Upper lobe of left lung (tissue), 6 donors: ENCODE data around the gene KRTAP4-9. TPM values are rescaled to one million over a fixed set of nuclear protein-coding genes. Genes with fewer than 3 reads are reported as not detected.
"Not testable (repeated sequence)": the region's sequence is repeated elsewhere in the genome, so short reads cannot be mapped to it uniquely, and the experiment has no call there.

ENCODE experiments used
- ATAC-seq, 2 donors: fragments of 200-7000 bp; cut with Tn5 transposase; one replicate each; pipeline ENCODE4 v1.9.1; 2022; ENCODE audit warnings: mild to moderate bottlenecking in 2 of 2, moderate library complexity in 2 of 2; ENCODE audit not compliant: low FRiP score in 2 of 2
- DNase-seq, 2 donors: peaks; one replicate each; pipeline ENCODE4 v3.0.0-alpha.2; 2019 to 2020
- H3K27ac ChIP-seq, 4 donors: fragments of 200-600 bp; sonication (generic); one replicate each; pipeline ENCODE4 v1.5.1; 2016 to 2019
- H3K27me3 ChIP-seq, 4 donors: fragments of 200-600 bp; sonication (generic); one replicate each; pipeline ENCODE4 v1.5.1; 2017 to 2019
- H3K36me3 ChIP-seq, 4 donors: fragments of 200-600 bp; sonication (generic); one replicate each; pipeline ENCODE4 v1.5.1; 2016 to 2019
- H3K4me1 ChIP-seq, 4 donors: fragments of 200-600 bp; sonication (generic); one replicate each; pipeline ENCODE4 v1.5.1; 2018 to 2019
- H3K4me3 ChIP-seq, 4 donors: fragments of 200-600 bp; sonication (generic); one replicate each; pipeline ENCODE4 v1.5.1; 2017 to 2019; ENCODE audit warnings: mild to moderate bottlenecking in 2 of 4, moderate library complexity in 1 of 4
- H3K9me3 ChIP-seq, 4 donors: fragments of 200-600 bp; sonication (generic); one replicate each; pipeline ENCODE4 v1.5.1; 2018 to 2019
- CTCF ChIP-seq, 6 experiments: fragments of 450-650 bp in 4 of 6; fragments of 200-600 bp in 2 of 6; sonication (generic) in 2 of 6; IDR thresholded peaks; one replicate each; pipeline ENCODE4 v1.5.1; 2016 to 2019; ENCODE audit warnings: antibody characterized with exemption in 6 of 6
- EP300 ChIP-seq, 4 donors: sonication (generic); formaldehyde crosslinking; IDR thresholded peaks; one replicate each; pipeline ENCODE4 v1.5.1; 2017; ENCODE audit warnings: antibody characterized with exemption in 4 of 4, control low read depth in 2 of 4
- POLR2A ChIP-seq, 4 donors: fragments of 450-650 bp; IDR thresholded peaks; one replicate each; pipeline ENCODE4 v1.5.1; 2016 to 2017; ENCODE audit warnings: antibody characterized with exemption in 4 of 4, mild to moderate bottlenecking in 2 of 4
- POLR2AphosphoS5 ChIP-seq, 2 donors: sonication (generic); formaldehyde crosslinking; IDR thresholded peaks; one replicate each; pipeline ENCODE4 v1.5.1; 2017; ENCODE audit warnings: antibody characterized with exemption in 2 of 2
- WGBS, 2 donors: methylation state at CpG; one replicate each; pipeline ENCODE4 v1.1.5; 2017 to 2018; 5-methylcytosine and 5-hydroxymethylcytosine counted together
- total RNA-seq, 6 donors: library from RNA; depleted of rRNA in 4 of 6; stranded (reverse); fragments of >200 nt in 4 of 6; gene quantifications; one replicate each; pipeline versions ENCODE4 v1.1.0 to v1.2.1, GENCODE V29; 2016 to 2021
- donor health status: DM: no; HTN: no; CAD: no; lungs with moderate emphysema.
- donor health status: DM: no; HTN: yes; CAD: no; lungs with severe emphysema.

KRTAP4-9 gene
- total RNA-seq, 6 donors from 2014 or later, result not detected

- Histone ChIP-seq H3K9me3 (peaks cover 4 to 16% (median 7%) of the 10 kb centered on the region in 4 donors), H3K27ac (no peak overlapping the region), H3K27me3 (no peaks in the 10 kb centered on the region), H3K36me3 (no peaks in the 10 kb centered on the region), H3K4me1 (no peaks in the 10 kb centered on the region), H3K4me3 (no peak overlapping the region)
- TF ChIP-seq POLR2AphosphoS5 (IDR thresholded peaks at IDR 0.05) (no peak), POLR2A (IDR thresholded peaks at IDR 0.05) (no peak), CTCF (IDR thresholded peaks at IDR 0.05) (no peak), EP300 (IDR thresholded peaks at IDR 0.05) (no peak)
- ATAC-seq (no peak), DNase-seq (no peak)
- 79 to 89% methylated on average over 2 of the region's 2 CpGs for WGBS, 2 donors
These were observed 42.5 kb downstream of the KRTAP4-9 start for GRCh38 chr17:41147531-41148204.

GRCh38 chr17:41148971-41149651 is 43.9 kb downstream of the KRTAP4-9 start:
- not testable (repeated sequence) for H3K9me3 ChIP-seq, H3K4me3 ChIP-seq, H3K36me3 ChIP-seq, H3K27me3 ChIP-seq, H3K27ac ChIP-seq, H3K4me1 ChIP-seq, ATAC-seq
- DNase-seq, result peak in 1 of 2 donors; percentile 57
- 80 to 85% methylated on average over 6 to 10 of the region's 10 CpGs for WGBS, 2 donors

- no peak for TF ChIP-seq EP300 (IDR thresholded peaks at IDR 0.05)
- no peak for TF ChIP-seq CTCF (IDR thresholded peaks at IDR 0.05)
- no peak for TF ChIP-seq POLR2AphosphoS5 (IDR thresholded peaks at IDR 0.05)
- no peak for TF ChIP-seq POLR2A (IDR thresholded peaks at IDR 0.05)
- DNase-seq (no peak), ATAC-seq (no peak)
- Histone ChIP-seq H3K36me3 (no peaks in the 10 kb centered on the region), H3K4me1 (no peaks in the 10 kb centered on the region), H3K27ac (no peak within 1 kb of the TSS), H3K4me3 (no peak within 1 kb of the TSS), H3K27me3 (no peaks in the 10 kb centered on the region), H3K9me3 (no peaks in the 10 kb centered on the region)
- WGBS, 2 donors, result 40 to 46% methylated on average over 2 of the region's 2 CpGs
These were observed 44.4 kb downstream of the KRTAP4-9 start, which contains the start of gene KRTAP4-5 for GRCh38 chr17:41149652-41149985. KRTAP4-5 (minus strand) TSS chr17:41149825; CDS start chr17:41149767, 58 bp downstream.

GRCh38 chr17:41150026-41150425 is 44.8 kb downstream of the KRTAP4-9 start:
- DNase-seq (no peak), ATAC-seq (no peak)
- no peaks in the 10 kb centered on the region for H3K36me3 ChIP-seq
- H3K27me3 ChIP-seq, result no peaks in the 10 kb centered on the region
- H3K27ac ChIP-seq, result no peak overlapping the region
- no peaks in the 10 kb centered on the region for H3K9me3 ChIP-seq
- WGBS, 2 donors, result 85 to 88% methylated on average over 4 of the region's 4 CpGs
- no peak overlapping the region for H3K4me3 ChIP-seq
- no peaks in the 10 kb centered on the region for H3K4me1 ChIP-seq
- TF ChIP-seq POLR2AphosphoS5 (IDR thresholded peaks at IDR 0.05), result no peak
- no peak for TF ChIP-seq EP300 (IDR thresholded peaks at IDR 0.05)
- no peak for TF ChIP-seq POLR2A (IDR thresholded peaks at IDR 0.05)
- TF ChIP-seq CTCF (IDR thresholded peaks at IDR 0.05), result no peak

GRCh38 chr17:41151525-41151924 is 46.3 kb downstream of the KRTAP4-9 start:
- Histone ChIP-seq H3K36me3 (no peaks in the 10 kb centered on the region), H3K4me1 (no peaks in the 10 kb centered on the region), H3K27ac (no peak overlapping the region), H3K4me3 (no peak overlapping the region), H3K27me3 (no peaks in the 10 kb centered on the region), H3K9me3 (no peaks in the 10 kb centered on the region)
- WGBS, 2 donors, result 82 to 83% methylated on average over 2 of the region's 2 CpGs
- DNase-seq, result no peak
- ATAC-seq, result no peak
- no peak for TF ChIP-seq POLR2A (IDR thresholded peaks at IDR 0.05)

- 3 to 12% methylated on average over 2 of the region's 2 CpGs for WGBS, 2 donors
- ATAC-seq, result no peak
- no peak for TF ChIP-seq POLR2AphosphoS5 (IDR thresholded peaks at IDR 0.05)
- no peak for TF ChIP-seq POLR2A (IDR thresholded peaks at IDR 0.05)
- no peak for TF ChIP-seq CTCF (IDR thresholded peaks at IDR 0.05)
- no peak for TF ChIP-seq EP300 (IDR thresholded peaks at IDR 0.05)
These were observed 48.7 kb downstream of the KRTAP4-9 start for GRCh38 chr17:41153856-41154255.

More at GRCh38 chr17:41153856-41154255, 48.7 kb downstream of the KRTAP4-9 start:
- Histone ChIP-seq H3K36me3 (no peaks in the 10 kb centered on the region), H3K9me3 (no peaks in the 10 kb centered on the region), H3K27me3 (no peaks in the 10 kb centered on the region), H3K4me3 (no peak overlapping the region), H3K27ac (no peak overlapping the region), H3K4me1 (no peaks in the 10 kb centered on the region)
- DNase-seq, result no peak
